GM21390 (cell line): ENCODE results near the gene LIN7A.
"Not testable (repeated sequence)": the region's sequence is repeated elsewhere in the genome, so short reads cannot be mapped to it uniquely, and the experiment has no call there.

Experiments
- ATAC-seq: cut with Tn5 transposase; IDR thresholded peaks from one replicate; pipeline ENCODE4 v1.9.1; 2021; ENCODE audit not compliant: unreplicated experiment

The LIN7A gene

DNA sequence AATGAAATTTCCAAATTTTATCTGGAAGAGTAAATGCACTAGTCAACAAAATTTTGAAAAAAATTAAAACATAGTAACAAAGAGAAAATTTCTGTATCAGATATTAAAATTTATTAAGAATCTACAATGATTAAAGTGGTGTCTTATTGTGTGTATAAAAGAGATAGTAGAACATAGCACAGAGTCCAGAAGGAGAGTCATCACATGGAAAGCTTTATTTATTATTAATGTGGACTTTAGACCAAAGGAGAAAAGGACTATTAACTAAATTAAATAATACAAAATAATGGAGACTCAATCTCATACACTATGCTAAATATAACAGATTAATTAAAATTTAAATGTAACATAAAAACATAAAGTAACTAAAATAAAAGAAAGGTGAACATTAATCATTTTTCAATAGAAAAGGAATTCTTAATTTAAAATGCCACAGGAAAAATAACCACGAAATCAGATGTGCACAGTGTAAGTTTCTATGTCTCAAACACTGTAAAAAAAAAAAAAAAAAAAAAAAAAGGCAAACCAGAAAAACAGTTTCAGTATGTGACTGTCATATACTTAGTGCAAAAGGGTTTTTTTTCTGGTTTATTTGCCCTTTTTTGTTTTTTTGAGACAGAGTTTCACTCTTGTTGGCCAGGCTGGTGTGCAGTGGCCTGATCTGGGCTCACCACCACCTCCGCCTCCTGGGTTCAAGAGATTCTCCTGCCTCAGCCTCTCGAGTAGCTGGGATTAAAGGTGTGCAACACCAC is 125.6 kb downstream of the LIN7A start:
- no peak for ATAC-seq

DNA sequence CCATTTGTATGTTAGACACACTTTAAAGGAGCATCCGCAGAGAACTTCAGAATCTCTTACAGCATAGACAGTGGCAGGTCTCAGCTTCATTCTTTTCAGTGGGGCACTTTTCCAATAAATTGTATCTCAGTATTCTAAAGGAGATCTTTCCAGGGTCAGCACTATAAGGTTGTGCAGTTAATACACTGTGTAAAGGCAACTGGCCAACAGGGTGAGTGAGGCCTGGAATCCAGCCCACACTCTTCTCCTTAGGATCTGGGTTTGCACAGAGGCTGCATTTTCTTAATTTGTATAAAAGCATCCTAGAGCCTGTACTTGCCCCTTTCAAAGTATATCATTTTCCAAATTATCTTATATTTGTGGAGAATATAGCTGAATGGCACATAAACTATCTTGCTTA is 126.9 kb downstream of the LIN7A start:
- no peak for ATAC-seq

DNA sequence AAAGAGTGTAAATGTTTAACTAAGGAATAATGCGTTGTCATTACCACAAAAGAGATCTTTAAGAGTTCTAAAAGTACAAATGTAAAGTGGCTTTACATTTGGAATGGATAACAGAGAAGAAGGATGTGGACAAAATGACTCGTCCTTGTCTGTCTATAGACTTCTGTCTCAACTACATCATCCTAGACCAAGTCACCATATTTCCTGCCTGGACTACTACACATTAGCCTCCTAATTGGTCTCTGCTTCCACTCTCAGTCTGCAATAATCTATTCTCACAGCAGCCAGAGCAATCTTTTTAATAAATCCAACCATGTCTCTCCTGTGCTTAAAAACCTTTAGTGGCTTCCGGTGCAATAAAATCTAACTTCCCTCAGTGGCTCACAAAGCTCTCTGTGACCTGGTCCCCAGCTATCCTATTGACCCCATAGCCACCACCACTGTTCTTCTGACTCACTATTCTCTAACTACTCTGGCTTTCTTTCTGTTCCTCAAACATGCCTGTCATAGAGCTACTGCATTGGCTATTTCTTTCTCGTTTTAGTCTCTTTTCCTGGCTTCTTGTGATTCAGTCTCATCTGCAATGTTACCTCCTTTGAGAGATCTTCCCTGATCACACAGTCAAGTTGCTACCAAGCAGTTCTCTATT is 130.0 kb downstream of the LIN7A start:
- ATAC-seq, result peak; percentile 86

DNA sequence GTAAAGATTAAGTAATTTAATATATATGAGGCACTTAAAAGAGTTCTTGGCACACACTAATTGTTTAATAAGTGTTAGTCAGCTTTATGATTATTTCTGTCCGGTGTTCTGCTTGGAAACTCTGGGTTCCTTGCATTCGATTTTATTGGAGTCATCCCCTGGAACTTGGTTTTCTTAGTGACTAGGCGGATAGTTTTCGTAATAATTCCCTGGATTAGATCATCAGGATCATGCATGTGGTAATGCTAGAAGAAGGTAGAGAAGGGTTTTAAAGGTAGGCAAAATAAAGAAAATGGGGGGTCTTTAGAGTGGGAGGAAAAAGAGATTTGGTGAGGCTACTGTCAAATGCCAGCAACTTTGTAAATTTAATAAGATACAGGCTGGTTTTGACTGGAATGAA is 132.6 kb downstream of the LIN7A start:
- ATAC-seq, result no peak

DNA sequence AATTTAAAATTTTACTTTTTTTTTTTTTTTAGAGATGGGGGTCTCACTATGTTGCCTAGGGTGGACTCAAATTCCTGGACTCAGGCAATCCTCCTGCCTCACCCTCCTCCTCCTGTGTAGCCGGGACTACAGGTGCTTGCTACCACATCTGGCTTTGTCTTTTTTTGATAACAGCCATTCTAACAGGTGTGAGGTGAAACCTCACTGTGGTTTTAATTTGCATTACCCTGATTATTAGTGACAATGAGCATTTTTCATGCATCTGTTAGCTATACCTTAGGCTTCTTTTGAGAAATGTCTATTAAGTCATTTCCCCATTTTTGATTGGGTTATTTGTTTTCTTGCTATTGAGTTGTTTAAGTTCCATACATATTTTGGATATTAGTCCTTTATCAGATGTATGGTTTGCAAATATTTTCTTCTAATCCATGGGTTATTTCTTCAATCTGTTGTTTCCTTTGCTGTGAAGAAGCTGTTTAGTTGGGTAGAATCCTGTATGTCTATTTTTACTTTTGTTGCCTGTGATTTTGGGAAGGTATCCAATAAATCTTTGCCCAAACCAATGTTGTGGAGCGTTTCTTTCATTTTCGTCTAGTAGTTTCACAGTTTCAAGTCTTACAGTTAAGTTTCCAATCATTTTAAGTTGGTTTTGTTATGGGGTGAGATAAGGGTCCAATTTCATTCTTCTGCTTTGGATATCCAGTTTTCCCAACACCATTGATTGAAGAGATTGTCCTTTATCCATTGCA is 134.9 kb downstream of the LIN7A start:
- ATAC-seq, result peak; percentile 96

DNA sequence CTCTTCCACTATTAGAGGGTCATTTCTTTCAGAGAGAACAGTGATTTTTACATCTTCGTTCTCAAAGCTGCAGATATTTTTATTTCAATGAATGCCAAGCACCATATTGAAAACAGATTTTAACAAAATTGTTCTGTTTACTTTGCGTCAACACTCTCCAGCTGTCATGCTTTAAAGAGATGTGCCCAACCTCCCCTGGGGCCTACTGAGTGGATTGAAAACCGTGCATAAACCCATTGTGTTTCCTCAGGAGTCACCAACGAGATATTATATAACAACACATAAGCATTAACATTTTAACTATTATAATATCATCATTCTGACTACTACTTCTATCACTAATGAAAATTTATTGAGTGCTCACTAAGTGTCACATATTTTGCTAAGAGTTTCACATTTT is 139.5 kb downstream of the LIN7A start:
- ATAC-seq, result no peak

DNA sequence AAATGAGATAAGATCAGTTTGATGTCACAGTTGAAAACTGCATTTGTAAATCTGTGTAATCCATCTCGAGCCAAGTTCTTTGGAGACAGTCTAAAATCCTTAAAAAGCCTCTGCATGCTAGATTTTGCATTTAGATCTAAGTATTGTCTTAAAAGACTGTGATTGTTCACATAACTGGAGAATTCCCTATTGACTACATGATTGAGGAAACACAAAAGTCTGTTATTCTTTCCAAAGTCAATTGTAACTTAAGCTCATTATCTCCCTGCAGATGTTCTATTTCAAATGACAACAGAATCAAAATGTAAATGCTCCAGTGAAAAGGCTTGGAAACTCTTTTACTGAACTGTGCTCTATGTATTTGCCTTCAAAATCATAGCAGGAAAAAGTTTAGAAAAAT is 143.2 kb downstream of the LIN7A start:
- ATAC-seq, result no peak

DNA sequence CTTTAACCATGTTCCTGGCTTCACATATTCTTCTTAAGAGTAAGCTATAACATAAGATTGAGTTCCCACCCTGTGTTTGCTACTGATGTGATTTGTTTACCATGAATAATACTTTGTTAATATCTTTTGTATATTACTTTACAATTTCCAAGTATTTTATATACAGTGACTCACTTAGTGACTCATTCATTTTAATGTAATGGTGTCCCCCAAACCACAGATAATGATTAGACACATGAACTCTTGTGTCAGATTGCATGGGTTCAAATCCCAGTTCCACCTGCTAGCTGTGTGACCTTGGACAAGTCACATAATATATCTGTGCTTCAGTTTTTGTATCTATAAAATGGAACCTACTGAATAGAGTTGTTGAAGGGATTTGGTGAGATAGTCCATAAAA is 144.9 kb downstream of the LIN7A start:
- no peak for ATAC-seq

DNA sequence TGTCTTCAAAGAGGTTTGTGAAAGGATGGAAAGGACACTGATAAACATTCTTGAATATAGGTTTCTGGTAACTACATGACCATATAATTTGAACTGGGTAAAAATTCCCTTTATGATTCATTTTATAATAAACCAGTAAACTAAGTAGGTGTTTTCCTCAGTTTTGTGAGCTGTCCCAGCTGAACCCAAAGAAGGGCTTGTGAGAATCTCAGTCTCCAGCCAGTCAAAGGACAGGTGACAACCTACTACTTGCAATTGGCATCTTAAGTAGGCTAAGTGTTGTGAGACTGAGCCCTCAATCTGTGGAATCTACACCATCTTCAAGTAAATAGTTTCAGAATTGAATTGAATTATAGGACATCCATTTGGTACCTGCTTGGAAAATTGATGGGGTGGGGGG is 145.9 kb downstream of the LIN7A start:
- ATAC-seq, result no peak

DNA sequence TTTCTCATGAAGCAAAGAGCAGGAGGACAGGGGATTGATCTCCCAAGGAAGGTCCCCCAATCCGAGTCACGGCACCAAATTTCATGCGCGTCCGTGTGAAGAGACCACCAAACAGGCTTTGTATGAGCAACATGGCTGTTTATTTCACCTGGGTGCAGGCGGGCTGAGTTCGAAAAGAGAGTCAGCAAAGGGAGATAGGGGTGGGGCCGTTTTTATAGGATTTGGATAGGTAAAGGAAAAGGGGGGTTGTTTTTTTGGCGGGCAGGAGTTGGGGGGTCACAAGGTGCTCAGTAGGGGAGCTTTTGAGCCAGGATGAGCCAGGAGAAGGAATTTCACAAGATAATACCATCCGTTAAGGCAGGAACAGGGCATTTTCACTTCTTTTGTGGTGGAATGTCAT is 149.3 kb downstream of the LIN7A start:
- not testable (repeated sequence) for ATAC-seq

DNA sequence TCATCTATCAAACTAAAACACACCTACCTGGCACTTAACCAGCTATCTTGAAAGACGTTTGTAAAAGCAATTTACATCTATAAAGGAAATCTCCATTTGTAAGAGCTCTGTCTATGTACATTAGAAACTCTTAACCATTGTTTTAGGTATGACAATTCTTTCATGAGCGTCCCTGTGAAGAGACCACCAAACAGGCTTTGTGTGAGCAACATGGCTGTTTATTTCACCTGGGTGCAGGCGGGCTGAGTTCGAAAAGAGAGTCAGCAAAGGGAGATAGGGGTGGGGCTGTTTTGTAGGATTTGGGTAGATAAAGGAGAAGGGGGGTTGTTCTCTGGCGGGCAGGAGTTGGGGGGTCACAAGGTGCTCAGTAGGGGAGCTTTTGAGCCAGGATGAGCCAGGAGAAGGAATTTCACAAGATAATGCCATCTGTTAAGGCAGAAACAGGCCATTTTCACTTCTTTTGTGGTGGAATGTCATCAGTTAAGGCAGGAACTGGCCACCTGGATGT is 154.7 kb downstream of the LIN7A start:
- ATAC-seq, result not testable (repeated sequence)

DNA sequence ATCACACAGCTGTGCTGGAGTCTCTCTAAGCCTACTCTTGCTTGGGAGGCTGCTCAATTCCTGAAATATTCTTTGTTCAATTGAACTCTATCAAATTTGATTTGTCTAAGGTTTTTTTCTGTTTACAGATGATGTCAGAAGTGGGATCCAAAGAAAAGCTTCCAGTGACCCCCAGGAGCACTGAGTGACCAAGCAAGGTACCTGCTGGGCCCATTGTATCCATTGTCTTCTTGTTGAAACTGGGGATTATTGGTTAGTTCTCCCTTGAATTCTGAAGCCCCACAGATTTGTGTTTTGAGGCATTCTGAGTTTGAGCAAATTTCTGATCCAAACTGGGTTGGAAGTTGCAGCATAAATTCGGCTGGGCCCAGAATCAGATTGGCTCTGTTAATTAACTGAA is 156.4 kb downstream of the LIN7A start:
- no peak for ATAC-seq

DNA sequence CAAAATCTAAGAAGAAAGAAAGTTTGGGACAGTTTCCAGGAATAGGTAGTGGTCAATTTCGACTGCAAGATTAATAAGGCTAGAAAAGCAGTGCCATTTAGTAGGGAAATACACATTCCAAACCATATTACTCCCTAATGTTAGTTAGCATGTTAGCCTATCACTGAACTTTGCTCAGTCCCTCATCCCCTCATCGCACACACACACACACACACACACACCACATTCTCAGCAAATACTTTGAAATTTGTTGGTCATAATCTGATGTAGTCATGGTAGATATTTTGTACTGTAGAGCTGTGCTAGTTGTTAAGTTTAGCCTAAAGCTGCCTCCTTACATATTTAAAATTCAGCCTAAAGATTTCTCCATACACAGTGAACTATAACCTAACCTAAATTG is 157.0 kb downstream of the LIN7A start:
- ATAC-seq, result no peak

DNA sequence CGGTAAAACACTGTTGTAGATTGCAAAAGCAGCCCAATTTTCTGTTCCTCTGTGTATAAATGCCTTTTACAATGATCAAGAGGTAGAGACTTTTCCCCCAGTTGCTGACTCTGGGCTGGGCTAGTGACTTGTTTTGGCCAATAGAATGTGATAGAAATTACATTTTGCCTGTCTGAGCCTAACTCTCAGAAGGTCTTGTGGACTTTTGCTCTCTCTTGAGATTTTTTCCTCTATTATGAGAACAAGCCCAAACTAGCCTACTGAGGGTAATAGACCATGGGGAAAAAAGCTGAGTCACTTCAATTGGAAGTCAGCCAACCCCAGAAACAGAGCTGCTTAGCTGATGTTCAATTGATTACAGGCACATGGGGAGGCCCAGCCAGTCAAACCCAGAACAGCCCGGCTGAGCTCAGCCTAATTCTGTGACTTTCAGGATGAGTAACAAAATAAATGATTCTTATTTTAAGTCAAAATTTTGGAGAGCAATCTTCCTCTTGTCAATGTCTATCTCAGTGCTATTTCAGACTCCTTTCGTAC is 159.7 kb downstream of the LIN7A start:
- ATAC-seq, result peak; percentile 94

DNA sequence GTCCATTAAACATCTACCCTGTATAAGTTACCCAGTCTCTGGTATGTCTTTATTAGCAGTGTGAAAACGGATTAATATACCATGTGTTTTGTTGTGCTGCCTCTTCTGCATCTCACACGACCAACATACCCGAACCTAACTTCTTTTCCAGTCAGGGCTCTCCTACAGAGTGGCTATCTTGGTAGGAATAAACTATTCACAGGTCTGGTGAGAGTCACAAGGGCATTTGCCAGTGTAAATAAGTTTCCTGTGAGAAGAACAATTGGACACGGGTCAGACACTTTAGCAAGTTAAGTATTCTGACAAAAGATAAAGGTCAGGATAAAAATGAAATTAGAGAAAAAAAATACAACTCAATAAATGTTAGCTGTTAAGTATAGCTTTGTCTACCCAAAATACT is 160.1 kb downstream of the LIN7A start:
- no peak for ATAC-seq

DNA sequence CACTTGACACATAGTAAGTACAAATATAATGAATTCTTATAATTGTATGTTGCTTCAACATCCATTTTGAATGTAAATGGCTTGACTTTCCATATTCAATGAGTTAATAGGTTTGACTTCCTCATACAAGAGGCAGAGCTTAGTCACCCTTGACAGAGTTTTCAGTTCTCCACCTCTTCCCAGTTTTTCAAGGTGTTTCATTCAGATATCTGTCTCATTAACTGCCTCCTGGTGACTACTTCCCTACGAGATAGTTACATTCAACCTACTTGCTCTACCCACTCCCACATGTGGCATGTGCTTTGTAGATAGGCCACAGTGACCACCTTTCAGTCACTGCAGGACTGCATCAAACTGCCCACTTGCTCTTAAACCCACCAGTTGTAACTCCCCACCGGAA is 161.0 kb downstream of the LIN7A start:
- no peak for ATAC-seq

DNA sequence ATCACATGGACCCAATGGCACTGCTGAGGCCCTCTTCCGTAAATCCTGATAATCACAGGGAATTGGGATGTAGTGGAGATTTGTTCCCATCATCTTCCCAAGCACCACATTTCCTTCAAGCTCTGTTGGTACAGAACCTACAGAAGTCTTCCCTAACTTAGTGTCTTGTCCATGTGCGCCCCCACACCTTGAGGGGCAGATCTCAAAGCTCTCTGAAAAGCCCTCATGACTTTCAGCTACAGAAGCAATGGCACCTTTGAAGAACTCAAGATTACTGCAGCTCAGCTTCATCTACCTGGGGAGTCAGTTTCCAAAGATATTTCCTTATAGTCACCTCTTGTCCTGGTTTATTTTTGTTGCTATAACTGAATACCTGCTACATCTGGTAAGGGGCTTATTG is 166.8 kb downstream of the LIN7A start:
- ATAC-seq, result no peak

DNA sequence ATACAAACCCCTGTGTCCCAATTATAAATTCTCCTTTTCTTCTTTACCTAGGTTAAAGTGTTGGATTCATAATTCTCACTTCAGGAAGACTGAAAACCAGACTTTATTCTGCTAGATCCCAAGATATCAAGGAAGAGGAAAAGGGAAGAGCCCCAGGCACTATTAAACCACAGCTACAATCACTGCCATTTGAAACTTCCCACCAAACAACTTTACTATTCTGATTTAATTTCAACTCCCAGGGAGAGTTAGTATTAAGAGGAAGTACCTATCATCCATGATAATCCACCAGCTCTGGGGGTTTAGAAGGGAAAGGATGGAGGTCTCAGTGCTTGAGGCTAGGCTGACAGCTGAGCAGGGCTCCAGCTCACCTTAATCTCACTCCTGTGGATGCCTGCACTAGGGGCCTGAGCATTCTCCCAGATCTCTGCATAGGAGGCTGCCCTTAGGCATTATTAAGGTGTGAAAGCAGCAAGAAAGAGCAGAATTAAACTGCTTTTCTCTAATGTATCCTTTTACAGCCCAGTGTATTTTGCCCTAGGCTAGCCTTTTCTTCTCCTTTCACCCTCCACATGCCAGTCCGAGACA is 168.1 kb downstream of the LIN7A start:
- no peak for ATAC-seq

DNA sequence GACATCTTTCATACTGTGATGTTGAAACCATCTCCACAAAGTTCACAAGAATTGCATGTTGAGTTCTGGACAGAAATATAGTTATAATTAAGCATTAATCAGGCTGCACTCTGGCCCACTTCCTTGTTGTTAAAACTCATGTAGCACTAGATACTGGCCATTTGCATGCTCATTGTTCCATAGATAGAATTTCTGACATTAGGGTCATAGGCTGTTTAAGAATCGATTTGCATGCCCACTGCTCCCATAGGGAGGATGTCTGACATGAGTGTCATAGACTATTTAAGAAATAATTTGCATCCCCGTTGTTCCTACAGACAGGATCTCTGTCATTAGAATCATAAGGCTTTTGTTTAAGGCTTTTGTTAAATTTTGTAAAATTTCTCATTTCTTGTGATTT is 170.8 kb downstream of the LIN7A start:
- ATAC-seq, result peak; percentile 90

DNA sequence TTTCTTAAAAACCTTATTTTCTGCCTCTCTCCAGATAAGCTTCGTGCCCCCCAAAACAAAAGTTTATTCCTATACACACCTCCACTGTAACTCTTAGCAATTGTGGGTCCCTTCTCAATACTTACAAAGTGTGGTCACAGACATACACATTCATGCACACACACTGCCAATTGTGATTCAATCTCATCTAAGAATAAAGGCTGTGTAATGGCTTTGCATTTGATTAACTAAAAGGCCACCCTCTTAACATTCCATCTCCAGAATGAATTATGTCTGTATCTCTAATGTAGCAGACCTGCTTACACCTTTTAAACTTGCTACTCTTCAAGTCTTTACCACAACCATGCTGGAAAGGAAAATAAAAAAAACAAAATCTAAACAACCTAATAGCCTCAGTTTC is 171.5 kb downstream of the LIN7A start:
- ATAC-seq, result no peak

DNA sequence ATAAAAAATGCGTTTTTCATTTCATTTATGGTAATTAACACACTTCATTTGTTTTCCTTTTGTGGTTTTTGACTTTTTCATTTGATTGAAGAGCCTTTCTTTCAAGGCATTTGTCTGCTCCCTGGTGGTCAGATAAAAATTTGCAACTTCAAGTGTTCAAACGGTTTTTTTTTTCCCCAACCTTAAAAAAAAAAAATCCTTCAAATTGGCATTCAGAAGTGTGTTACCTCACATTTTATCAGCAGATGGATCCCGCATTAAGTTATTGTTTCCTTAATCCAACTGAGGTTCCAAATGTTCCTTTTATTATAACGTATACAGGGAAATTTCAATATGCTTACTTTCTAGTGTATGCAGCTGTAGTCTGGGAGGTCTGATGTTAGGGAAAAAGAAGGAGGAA is 173.9 kb downstream of the LIN7A start:
- ATAC-seq, result no peak
